K562 (cell line): ENCODE data around the gene LRP2. TPM values are rescaled to one million over a fixed set of nuclear protein-coding genes. Genes with fewer than 3 reads are reported as not detected.
A peak's percentile ranks its signal among the peaks of the same experiment; 100 is the strongest.

Experiments used
- ATAC-seq: fragments of 200-7000 bp; cut with Tn5 transposase; 3 replicates; pipeline ENCODE4 v1.9.1; 2020; ENCODE audit warnings: moderate library complexity
- BruUV-seq: library from RNA; stranded (reverse); fragments of 400-500 nt; replicated peaks from 2 replicates; lab custom pipeline; 2021; lab: Mats Ljungman, UMichigan
- CTCF ChIA-PET: fragments of 300-600 bp; formaldehyde crosslinking; extraction: SDS; loops from one replicate; lab custom pipeline; 2021; ENCODE audit warnings: low intra/inter-chr PET ratio; lab: Yijun Ruan, JAX
- POLR2A ChIA-PET: fragments of 300-600, 350-650 bp; sonication (Branson Sonifier 250); formaldehyde crosslinking; extraction: SDS; loops from one replicate; lab custom pipeline; 2021; ENCODE audit warnings: antibody characterized with exemption, inconsistent platforms; lab: Yijun Ruan, JAX
- DNase-seq, 4 experiments: peaks; one replicate each; pipeline versions ENCODE4 v3.0.0 to v3.0.0-alpha.2; 2011 to 2018; ENCODE audit warnings: low spot score in 3 of 4, mixed read lengths in 3 of 4; ENCODE audit errors: extremely low read depth in 1 of 4
- FAIRE-seq: peaks from 2 replicates; lab custom pipeline; 2011; peaks lifted over from hg19 to GRCh38; lab: Jason Lieb, UNC
- H2AFZ ChIP-seq: 2 replicates; pipeline ENCODE4 v1.6.0; 2011; ENCODE audit warnings: low read depth, low read length, control low read depth, inconsistent platforms
- H3K27ac ChIP-seq: fragments of 200-600 bp; 3 replicates; pipeline ENCODE4 v1.8.0; 2011; ENCODE audit warnings: low read depth, mild to moderate bottlenecking, control low read depth, inconsistent platforms, low read length, moderate library complexity, mixed read lengths; ENCODE audit errors: extremely low read depth
- H3K27me3 ChIP-seq, 2 experiments: fragments of 300-600 bp in 1 of 2; 2 replicates in 1 of 2; 3 replicates in 1 of 2; pipeline versions ENCODE4 v1.6.0 to v1.8.0; 2011; ENCODE audit warnings: inconsistent platforms in 2 of 2, low read length in 2 of 2, mild to moderate bottlenecking in 1 of 2, mixed read lengths in 1 of 2, moderate library complexity in 1 of 2; ENCODE audit not compliant: control insufficient read depth in 2 of 2, insufficient read depth in 2 of 2
- H3K36me3 ChIP-seq: fragments of 300-600 bp; 3 replicates; pipeline ENCODE4 v1.8.0; 2011; ENCODE audit warnings: mild to moderate bottlenecking, low read length, inconsistent platforms; ENCODE audit not compliant: control insufficient read depth, insufficient read depth
- H3K4me1 ChIP-seq, 2 experiments: fragments of 200-600 bp in 1 of 2; replicated peaks in 1 of 2; 2 replicates in 1 of 2; 3 replicates in 1 of 2; pipeline versions ENCODE4 v1.5.1 to v1.8.0; 2011; ENCODE audit warnings: inconsistent platforms in 2 of 2, low read length in 2 of 2, mild to moderate bottlenecking in 1 of 2, mixed read lengths in 1 of 2, moderate library complexity in 1 of 2; ENCODE audit not compliant: control insufficient read depth in 2 of 2, insufficient read depth in 2 of 2
- H3K4me2 ChIP-seq: 2 replicates; pipeline ENCODE4 v1.6.1; 2011; ENCODE audit warnings: low read length, control low read depth, inconsistent platforms, mixed read lengths; ENCODE audit not compliant: insufficient read depth
- H3K4me3 ChIP-seq: fragments of 200-600 bp; sonication (generic), shearing (Covaris generic); 2 replicates; pipeline ENCODE4 v1.5.1; 2016; ENCODE audit warnings: control low read depth, inconsistent platforms
- H3K79me2 ChIP-seq: fragments of 200-600 bp; 3 replicates; pipeline ENCODE4 v1.8.0; 2011; ENCODE audit warnings: low read length, inconsistent platforms; ENCODE audit not compliant: control insufficient read depth, insufficient read depth
- H3K9ac ChIP-seq, 2 experiments: 2 replicates each; pipeline versions ENCODE4 v1.6.0 to v1.6.1; 2011; ENCODE audit warnings: low read depth in 2 of 2, low read length in 2 of 2, control low read depth in 1 of 2, inconsistent platforms in 1 of 2, mild to moderate bottlenecking in 1 of 2, mixed read lengths in 1 of 2; ENCODE audit not compliant: insufficient read depth in 1 of 2
- H3K9me1 ChIP-seq: one replicate; pipeline ENCODE4 v1.6.0; 2011; ENCODE audit warnings: inconsistent platforms, mild to moderate bottlenecking, low read length, moderate library complexity; ENCODE audit not compliant: control insufficient read depth, insufficient read depth
- H3K9me3 ChIP-seq: replicated peaks from 2 replicates; pipeline ENCODE4 v1.5.1; 2011; ENCODE audit warnings: low read depth, low read length, inconsistent platforms; ENCODE audit not compliant: control insufficient read depth, insufficient read depth
- H4K20me1 ChIP-seq: replicated peaks from 2 replicates; pipeline ENCODE4 v1.6.1; 2011; ENCODE audit warnings: low read length, inconsistent platforms, mixed read lengths; ENCODE audit not compliant: control insufficient read depth, insufficient read depth
- ATF1 ChIP-seq, 2 experiments: fragments of 450-650 bp in 1 of 2; IDR thresholded peaks; 2 replicates each; pipeline ENCODE4 v1.6.1; 2016; ENCODE audit warnings: missing compliant biosample characterization in 1 of 2, missing genetic modification characterization in 1 of 2
- CBX1 ChIP-seq: sonication (generic); IDR thresholded peaks from 2 replicates; pipeline ENCODE4 v1.6.1; 2016; ENCODE audit warnings: antibody characterized with exemption, low read depth, mild to moderate bottlenecking
- CREB1 ChIP-seq, 2 experiments: sonication (generic) in 1 of 2; formaldehyde crosslinking in 1 of 2; IDR thresholded peaks; 2 replicates each; pipeline versions ENCODE4 v1.6.1 to v1.8.0; 2012 to 2022; ENCODE audit warnings: inconsistent platforms in 1 of 2, mild to moderate bottlenecking in 1 of 2, missing genetic modification reagents in 1 of 2, moderate library complexity in 1 of 2
- FOXJ2 ChIP-seq: fragments of 200-800 bp; sonication (Bioruptor generic); IDR thresholded peaks from 2 replicates; pipeline ENCODE4 v1.6.1; 2016; ENCODE audit warnings: missing genetic modification characterization, missing compliant biosample characterization
- FOXP4 ChIP-seq: sonication (generic); formaldehyde crosslinking; IDR thresholded peaks from 2 replicates; pipeline ENCODE4 v1.8.0; 2022; ENCODE audit warnings: mild to moderate bottlenecking, missing genetic modification reagents, borderline replicate concordance
- KDM5B ChIP-seq: fragments of 200-600 bp; sonication (generic); IDR thresholded peaks from 2 replicates; pipeline ENCODE4 v1.6.1; 2012; ENCODE audit warnings: low read depth, mild to moderate bottlenecking, moderate library complexity, low read length, control low read depth, inconsistent platforms; ENCODE audit not compliant: insufficient replicate concordance
- MECOM ChIP-seq: fragments of 250-450 bp; sonication (Bioruptor Pico); IDR thresholded peaks from 2 replicates; pipeline ENCODE4 v1.8.0; 2022; ENCODE audit warnings: inconsistent platforms
- POU5F1 ChIP-seq: fragments of 150-350 bp; IDR thresholded peaks from 2 replicates; pipeline ENCODE4 v1.6.1; 2014; ENCODE audit warnings: borderline replicate concordance, low read length, low read depth, mild to moderate bottlenecking; ENCODE audit not compliant: partially characterized antibody
- RBBP5 ChIP-seq: fragments of 200-600 bp; sonication (generic); IDR thresholded peaks from 2 replicates; pipeline ENCODE4 v1.6.1; 2012; ENCODE audit warnings: borderline replicate concordance, mild to moderate bottlenecking, low read length, control low read depth, inconsistent platforms; ENCODE audit not compliant: insufficient read depth, poor library complexity, severe bottlenecking
- WGBS: fragments of 100-300 bp; shearing (Covaris generic); methylation state at CpG from one replicate; pipeline ENCODE4 v1.1.6; 2016; ENCODE audit warnings: low coverage, mixed read lengths; ENCODE audit not compliant: insufficient coverage; ENCODE audit errors: missing lambda C conversion rate; 5-methylcytosine and 5-hydroxymethylcytosine counted together
- in situ Hi-C: fragments of 300-500 bp; cut with MboI; formaldehyde crosslinking; loops from 4 replicates; pipeline ENCODE4 v1.15.0; 2018; ENCODE audit warnings: inconsistent platforms, mixed read lengths
- intact Hi-C: fragments of 100-400 bp; cut with micrococcal nuclease; formaldehyde crosslinking; loops from 2 replicates; pipeline ENCODE4 v1.14.2; 2022
- polyA plus RNA-seq, 8 experiments: library from polyadenylated mRNA; depleted of rRNA in 4 of 8; stranded (reverse) in 5 of 8; unstranded in 3 of 8; fragments of >200 nt; fragmentation: Nextera tagmentation in 2 of 8; fragmentation: Illumina TruSeq in 1 of 8; extraction: Ambion mirVana in 2 of 8; extraction: Trizol in 1 of 8; gene quantifications; 2 replicates each; pipeline versions ENCODE4 v1.2.1 to v1.2.3, GENCODE V29; 2011 to 2014; ENCODE audit warnings: inconsistent platforms in 1 of 8, missing spikeins in 1 of 8
- total RNA-seq, 7 experiments: library from RNA; depleted of rRNA in 6 of 7; stranded (reverse); fragments of >200 nt in 6 of 7; fragmentation: Illumina TruSeq in 2 of 7; extraction: Trizol in 2 of 7; gene quantifications; 2 replicates each; pipeline versions ENCODE4 v1.2.1 to v1.2.3, GENCODE V29; 2011 to 2021; ENCODE audit warnings: low replicate concordance in 1 of 7

Gene LRP2
- total and polyA plus RNA-seq, 9 of the 15 experiments (the other 6 are each of a cell fraction or from before 2014, with no cell fraction given), result 0.04 to 0.18 (median 0.11) TPM; not detected in 1

- H3K4me1 ChIP-seq, result peaks cover 8 to 28% of the 10 kb centered on the region in 2 experiments
- in situ Hi-C loops, result no loop called here
- peak overlapping the region; percentile 78 for H3K4me2 ChIP-seq
- no peaks in the 10 kb centered on the region for H3K9me3 ChIP-seq
- H3K4me3 ChIP-seq, result peak overlapping the region; percentile 30; the same call in 1 of the 2 replicates
- H3K9ac ChIP-seq, result peak overlapping the region in 1 of 2 experiments; percentile 83; a peak in 1 of 4 replicates
- CTCF ChIA-PET, result no interaction called here
- H3K36me3 ChIP-seq, result no peaks in the 10 kb centered on the region
- no peaks in the 10 kb centered on the region for H4K20me1 ChIP-seq
- ATAC-seq (no peak), FAIRE-seq (no peak), DNase-seq (no peak)
- H3K27me3 ChIP-seq, result peaks cover 40 to 45% of the 10 kb centered on the region in 2 experiments
- TF ChIP-seq FOXJ2 (no peak), CREB1 (IDR thresholded peaks at IDR 0.05) (0 out of 2 replicates have a peak, but pooled peaks have one; percentile 4), CREB1 (CRISPR knock-in tag; IDR thresholded peaks at IDR 0.05) (no peak)
- no peaks in the 10 kb centered on the region for H3K79me2 ChIP-seq
- no peak overlapping the region for H3K27ac ChIP-seq
- POLR2A ChIA-PET, result interaction anchor here (0.6 to 1.2 kb wide), 2 partner anchors 16 to 308 kb away, joined by 3 to 4 read pairs; no protein-coding TSS in a partner anchor
- no TSS peak for BruUV-seq
- no peaks in the 10 kb centered on the region for H3K9me1 ChIP-seq
- H2AFZ ChIP-seq, result peak overlapping the region; percentile 66
- WGBS, result 2% methylated on average over 4 of the region's 4 CpGs
- intact Hi-C loops, result no loop called here
Measured at GRCh38 chr2:169365029-169365480, 2.7 kb upstream of the LRP2 start.

GRCh38 chr2:169363560-169364150 is 1.3 kb upstream of the LRP2 start:
- CTCF ChIA-PET, result no interaction called here
- DNase-seq (peak in 3 of 4 experiments; percentile 16 to 27 (median 27)), FAIRE-seq (no peak), ATAC-seq (peak; percentile 23)
- in situ Hi-C loops, result no loop called here
- 11% methylated on average over 26 of the region's 26 CpGs for WGBS
- Histone ChIP-seq H3K4me3 (no peak overlapping the region; the same call in 1 of the 2 replicates), H3K4me2 (peak overlapping the region; percentile 78), H3K36me3 (no peaks in the 10 kb centered on the region), H4K20me1 (no peaks in the 10 kb centered on the region), H3K27me3 (peaks cover 42 to 45% of the 10 kb centered on the region in 2 experiments), H3K9ac (no peak overlapping the region), H3K9me3 (no peaks in the 10 kb centered on the region), H3K4me1 (peaks cover 8 to 28% of the 10 kb centered on the region in 2 experiments), H3K27ac (no peak overlapping the region), H2AFZ (peak overlapping the region; percentile 66), H3K79me2 (no peaks in the 10 kb centered on the region), H3K9me1 (no peaks in the 10 kb centered on the region)
- POLR2A ChIA-PET, result no interaction called here
- BruUV-seq, result no TSS peak
- intact Hi-C loops, result no loop called here
- TF ChIP-seq RBBP5, result peak; percentile 3
- TF ChIP-seq MECOM, result no peak
- TF ChIP-seq KDM5B, result peak; percentile 65
- 0 out of 2 replicates have a peak, but pooled peaks have one; percentile 34 for TF ChIP-seq FOXP4 (CRISPR knock-in tag)
- TF ChIP-seq ATF1 (CRISPR knock-in tag; IDR thresholded peaks at IDR 0.05), result no peak
- peak; percentile 20; the same call in 1 of the 2 replicates for TF ChIP-seq ATF1 (tag; IDR thresholded peaks at IDR 0.05)
- no peak for TF ChIP-seq POU5F1
- TF ChIP-seq CBX1, result no peak
